ENCODE data around the gene ANXA5.

GRCh38 chr4:121676345-121677075 is 20.3 kb downstream of the ANXA5 start:
- TF ChIP-seq CTCF (conservative IDR thresholded peaks at IDR 0.05 in 1 of 2, IDR thresholded peaks at IDR 0.05 in 1 of 2; ENCODE audit: low read depth in 1 of 2, low read length in 2 of 2): no peak
- no peak for TF ChIP-seq EZH2 (IDR thresholded peaks at IDR 0.05; ENCODE audit: low read length, missing control alignments)
